Activated B cell treated with CpG ODN at 0.5 μM for 24 hours (primary cell): Measurements from ENCODE around the gene CLCA4. TPM values are rescaled to one million over a fixed set of nuclear protein-coding genes. Genes with fewer than 3 reads are reported as not detected.

ENCODE experiments used
- ATAC-seq: fragments of 200-7000 bp; cut with Tn5 transposase; one replicate; pipeline ENCODE4 v1.10.0; 2021; ENCODE audit warnings: low read depth, mild to moderate bottlenecking, moderate library complexity
- CTCF ChIA-PET: fragments of 350-600 bp; sonication (Branson Sonifier 250); formaldehyde crosslinking; loops from one replicate; lab custom pipeline; 2021; ENCODE audit warnings: antibody characterized with exemption; lab: Charles Lee
- POLR2A ChIA-PET: fragments of 350-600 bp; sonication (Branson Sonifier 250); formaldehyde crosslinking; loops from one replicate; lab custom pipeline; 2021; ENCODE audit warnings: antibody characterized with exemption; lab: Charles Lee
- DNase-seq: peaks from one replicate; pipeline ENCODE4 v3.0.0; 2022
- H3K27ac Mint-ChIP-seq: one replicate; pipeline ENCODE4 v1.8.0; 2020; ENCODE audit warnings: mixed read lengths
- H3K27me3 Mint-ChIP-seq: one replicate; pipeline ENCODE4 v1.8.0; 2021; ENCODE audit warnings: mixed read lengths
- H3K36me3 Mint-ChIP-seq: one replicate; pipeline ENCODE4 v1.8.0; 2021; ENCODE audit warnings: low read depth, mixed read lengths
- H3K4me1 Mint-ChIP-seq: one replicate; pipeline ENCODE4 v1.8.0; 2021; ENCODE audit warnings: mixed read lengths
- H3K4me3 Mint-ChIP-seq: one replicate; pipeline ENCODE4 v1.8.0; 2020; ENCODE audit warnings: mild to moderate bottlenecking, mixed read lengths
- H3K9me3 Mint-ChIP-seq: one replicate; pipeline ENCODE4 v1.8.0; 2020; ENCODE audit warnings: mixed read lengths
- intact Hi-C: fragments of 100-400 bp; cut with micrococcal nuclease; formaldehyde crosslinking; loops from one replicate; pipeline ENCODE4 v1.15.1; 2024
- total RNA-seq: library from RNA; stranded (reverse); gene quantifications from 2 replicates; pipeline ENCODE4 v1.2.3, GENCODE V29; 2022
- TF ChIP-seq, protein P1 (sequence below): fragments of 200-600 bp; IDR thresholded peaks from one replicate; pipeline ENCODE4 v1.8.0; 2022; ENCODE audit warnings: antibody characterized with exemption, mild to moderate bottlenecking

The CLCA4 gene
- total RNA-seq, 1 donor from 2014 or later: not detected

DNA sequence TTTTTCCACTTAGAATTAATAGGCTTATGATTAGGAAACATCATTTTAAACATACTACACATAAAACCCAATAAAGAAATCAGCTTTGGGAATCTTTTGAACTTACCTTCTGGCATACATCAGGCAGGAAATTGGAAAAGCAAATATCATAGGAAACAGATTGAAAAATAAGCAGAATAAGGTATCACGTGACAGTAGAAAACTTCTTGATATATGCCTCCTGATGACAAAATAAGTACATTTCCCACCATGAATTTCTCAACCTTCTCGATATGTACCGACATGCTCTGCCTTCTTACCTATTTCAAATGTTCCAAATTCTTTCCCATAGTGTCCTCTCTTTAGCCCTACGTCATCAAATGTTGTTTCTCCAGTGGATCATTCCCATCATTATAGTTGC is 72.4 kb downstream of the CLCA4 start:
- no peak for DNase-seq
- TF ChIP-seq, protein P1, sequence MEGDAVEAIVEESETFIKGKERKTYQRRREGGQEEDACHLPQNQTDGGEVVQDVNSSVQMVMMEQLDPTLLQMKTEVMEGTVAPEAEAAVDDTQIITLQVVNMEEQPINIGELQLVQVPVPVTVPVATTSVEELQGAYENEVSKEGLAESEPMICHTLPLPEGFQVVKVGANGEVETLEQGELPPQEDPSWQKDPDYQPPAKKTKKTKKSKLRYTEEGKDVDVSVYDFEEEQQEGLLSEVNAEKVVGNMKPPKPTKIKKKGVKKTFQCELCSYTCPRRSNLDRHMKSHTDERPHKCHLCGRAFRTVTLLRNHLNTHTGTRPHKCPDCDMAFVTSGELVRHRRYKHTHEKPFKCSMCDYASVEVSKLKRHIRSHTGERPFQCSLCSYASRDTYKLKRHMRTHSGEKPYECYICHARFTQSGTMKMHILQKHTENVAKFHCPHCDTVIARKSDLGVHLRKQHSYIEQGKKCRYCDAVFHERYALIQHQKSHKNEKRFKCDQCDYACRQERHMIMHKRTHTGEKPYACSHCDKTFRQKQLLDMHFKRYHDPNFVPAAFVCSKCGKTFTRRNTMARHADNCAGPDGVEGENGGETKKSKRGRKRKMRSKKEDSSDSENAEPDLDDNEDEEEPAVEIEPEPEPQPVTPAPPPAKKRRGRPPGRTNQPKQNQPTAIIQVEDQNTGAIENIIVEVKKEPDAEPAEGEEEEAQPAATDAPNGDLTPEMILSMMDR: no peak
- Mint-ChIP-seq H3K4me1 (peaks cover 38% of the 10 kb centered on the region), H3K36me3 (peaks cover 1% of the 10 kb centered on the region), H3K27ac (no peak overlapping the region), H3K9me3 (peaks cover 12% of the 10 kb centered on the region), H3K27me3 (no peaks in the 10 kb centered on the region), H3K4me3 (no peak overlapping the region)
- intact Hi-C loops: loop anchor here (5.0 kb wide), 3 partner anchors 68 to 1622 kb away; partner anchors contain the start of gene MCOLN2
- CTCF ChIA-PET: interaction anchor here (1.5 kb wide), 1 partner anchor 69 kb away, joined by 3 read pairs; no protein-coding TSS in a partner anchor
- POLR2A ChIA-PET: no interaction called here
- no peak for ATAC-seq

DNA sequence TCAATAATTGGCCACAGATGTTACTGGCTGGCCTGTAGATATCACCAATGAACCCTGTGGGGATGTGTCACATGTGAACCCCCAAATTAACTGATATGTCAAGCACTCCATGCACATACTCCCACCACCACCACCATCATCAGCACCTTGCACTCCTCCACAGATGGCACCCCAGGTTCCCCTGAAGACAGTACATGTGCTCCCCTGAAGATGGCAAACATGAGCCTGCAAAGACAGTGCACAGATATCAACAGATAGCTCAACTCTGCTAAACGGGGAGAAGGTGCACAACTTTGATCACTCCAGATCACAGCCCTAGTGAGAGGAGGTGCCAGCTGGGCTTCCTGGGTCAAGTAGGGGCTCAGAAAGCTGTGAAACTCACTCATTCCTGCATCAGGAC is 74.4 kb downstream of the CLCA4 start:
- peaks cover 13% of the 10 kb centered on the region for H3K9me3 Mint-ChIP-seq
- TF ChIP-seq, protein P1: no peak
- intact Hi-C loops: no loop called here
- no peak for ATAC-seq
- no peaks in the 10 kb centered on the region for H3K27me3 Mint-ChIP-seq
- H3K36me3 Mint-ChIP-seq: no peaks in the 10 kb centered on the region
- no peak overlapping the region for H3K4me3 Mint-ChIP-seq
- POLR2A ChIA-PET: interaction anchor here (0.6 kb wide), 1 partner anchor 9 kb away, joined by 3 read pairs; no protein-coding TSS in a partner anchor
- CTCF ChIA-PET: interaction anchor here (1.0 to 2.0 kb wide), 2 partner anchors 29 to 225 kb away, joined by 3 to 4 read pairs; partner anchors contain the start of gene ODF2L
- DNase-seq: no peak
- H3K4me1 Mint-ChIP-seq: peaks cover 22% of the 10 kb centered on the region
- H3K27ac Mint-ChIP-seq: no peak overlapping the region

Other genes starting within 250 kb of the CLCA4 start
- 28.2 and 36.1 TPM in 2 replicates for gene ODF2L, start 150.8 kb upstream of the CLCA4 start, total RNA-seq
- gene CLCA2, start 122.9 kb upstream of the CLCA4 start, total RNA-seq: not detected in 2 replicates
- gene CLCA1, start 78.2 kb upstream of the CLCA4 start, total RNA-seq: not detected in 2 replicates
- gene SH3GLB1, start 157.5 kb downstream of the CLCA4 start, total RNA-seq: 63.8 and 63.9 TPM in 2 replicates